DMS 273 treated with DMSO at 0.1 percent for 48 hours (cell line): Measurements from ENCODE around the gene HSPB9.

Experiments used
- DNase-seq: peaks from one replicate; lab custom pipeline; 2025; lab: John Stamatoyannopoulos, UW

HSPB9 gene

DNA sequence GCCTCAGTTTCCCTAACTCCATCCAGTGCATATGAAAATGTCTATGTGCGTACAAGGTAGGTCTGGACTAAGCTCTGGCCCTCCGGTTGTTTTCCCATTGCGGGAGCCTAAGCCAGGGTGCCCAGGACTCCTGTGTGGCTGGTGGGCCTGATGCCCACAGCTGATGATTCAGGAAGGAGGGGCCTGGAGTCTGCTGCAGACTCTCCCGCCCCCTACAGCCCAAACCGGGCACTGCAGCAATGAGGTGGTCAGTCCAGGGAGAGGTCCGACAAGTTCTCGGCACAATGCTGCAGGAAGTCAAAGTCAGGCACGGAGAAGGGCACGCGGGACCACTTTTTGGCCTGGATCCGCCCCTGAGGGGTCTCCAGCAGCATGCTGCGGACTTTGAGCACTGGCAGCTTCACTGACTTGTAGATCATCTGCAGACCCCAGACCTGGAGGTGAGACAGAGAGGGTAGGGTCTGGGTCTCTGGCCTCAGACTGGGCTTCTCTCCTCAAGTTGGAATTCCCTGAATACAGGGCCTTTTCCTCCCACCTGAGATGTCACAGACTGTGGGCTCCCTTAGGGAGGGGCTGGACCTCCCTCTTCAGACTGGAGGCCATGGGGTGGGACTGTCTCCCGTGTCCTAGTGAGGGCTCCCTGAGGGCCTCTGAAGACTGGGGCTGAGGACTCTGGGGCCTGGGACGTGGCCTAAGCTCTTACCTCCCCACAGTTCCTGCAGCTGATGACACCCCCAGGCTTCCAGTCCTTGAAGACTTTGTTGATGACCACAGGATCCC lies 20.9 kb upstream of the HSPB9 start:
- peak; percentile 8 for DNase-seq

DNA sequence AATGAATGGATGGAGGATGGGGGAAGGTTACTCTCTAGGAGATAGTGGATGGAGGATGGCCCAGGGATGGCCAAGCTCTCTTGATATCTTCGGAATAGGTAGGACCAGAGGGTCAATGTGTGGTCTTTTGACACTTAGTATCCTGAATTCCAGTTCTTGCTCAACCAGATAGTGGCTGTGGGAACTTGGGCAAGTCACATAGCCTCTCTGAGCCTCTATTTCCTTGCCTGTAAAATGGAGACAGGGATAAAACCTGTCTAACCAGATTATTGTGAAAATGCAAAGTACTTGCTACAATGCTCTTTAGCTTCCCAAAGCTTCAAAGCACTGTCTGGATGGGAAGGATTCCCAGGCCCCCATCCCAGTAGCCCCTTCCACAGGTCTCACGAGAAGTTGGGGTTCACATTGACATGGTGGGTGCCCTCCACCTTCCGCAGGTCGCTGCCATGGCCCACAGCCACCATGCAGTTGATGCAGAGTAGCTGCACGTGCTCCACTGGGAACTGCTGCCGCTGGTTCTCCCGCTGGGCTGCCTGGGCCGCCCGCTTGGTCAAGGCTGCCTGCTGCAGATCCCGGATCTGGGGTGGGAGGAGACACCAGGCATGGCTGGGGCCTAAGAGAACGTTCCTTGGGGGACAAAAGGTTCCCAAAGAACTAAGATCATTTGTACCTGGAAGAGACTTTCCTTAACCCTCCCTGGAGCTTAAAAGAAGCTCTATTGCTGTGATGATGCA lies 19.2 kb upstream of the HSPB9 start:
- DNase-seq, result no peak

DNA sequence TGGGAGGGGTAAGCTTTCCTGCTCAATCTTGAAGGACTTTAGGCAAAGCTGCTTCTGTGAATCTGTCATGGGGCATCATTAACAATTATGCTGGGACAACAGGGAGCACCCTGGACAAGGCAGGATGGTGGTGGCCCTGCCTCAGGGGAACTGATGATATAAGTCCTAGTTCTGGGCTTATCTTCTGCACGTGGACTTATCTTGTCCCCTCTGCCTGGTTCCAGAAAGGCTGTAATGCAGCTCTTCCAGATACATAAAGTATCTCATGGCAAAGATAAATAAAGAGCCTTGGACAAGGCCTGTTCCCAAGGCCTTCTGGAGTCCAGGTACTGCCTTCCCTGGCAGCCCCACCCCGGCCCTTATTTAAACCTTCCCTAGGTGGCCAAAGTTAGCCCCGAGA lies 18.3 kb upstream of the HSPB9 start:
- DNase-seq, result no peak

DNA sequence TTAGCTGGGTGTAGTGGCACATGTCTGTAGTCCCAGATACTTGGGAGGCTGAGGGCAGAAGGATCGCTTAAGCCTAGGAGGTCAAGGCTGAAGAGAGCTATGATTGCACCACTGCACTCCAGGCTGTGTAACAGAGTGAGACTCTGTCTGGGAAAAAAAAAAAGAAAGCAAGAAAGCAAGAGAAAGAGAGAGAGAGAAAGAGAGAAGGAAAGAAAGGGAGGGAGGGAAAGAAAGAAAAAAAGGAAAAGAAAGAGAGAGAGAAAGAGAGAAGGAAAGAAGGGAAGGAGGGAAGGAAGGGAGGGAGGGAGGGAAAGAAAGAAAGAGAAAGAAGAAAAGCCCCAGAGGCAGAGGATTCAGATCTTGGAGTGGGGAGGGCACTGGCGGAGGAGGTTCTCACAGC lies 16.6 kb upstream of the HSPB9 start:
- DNase-seq, result no peak

DNA sequence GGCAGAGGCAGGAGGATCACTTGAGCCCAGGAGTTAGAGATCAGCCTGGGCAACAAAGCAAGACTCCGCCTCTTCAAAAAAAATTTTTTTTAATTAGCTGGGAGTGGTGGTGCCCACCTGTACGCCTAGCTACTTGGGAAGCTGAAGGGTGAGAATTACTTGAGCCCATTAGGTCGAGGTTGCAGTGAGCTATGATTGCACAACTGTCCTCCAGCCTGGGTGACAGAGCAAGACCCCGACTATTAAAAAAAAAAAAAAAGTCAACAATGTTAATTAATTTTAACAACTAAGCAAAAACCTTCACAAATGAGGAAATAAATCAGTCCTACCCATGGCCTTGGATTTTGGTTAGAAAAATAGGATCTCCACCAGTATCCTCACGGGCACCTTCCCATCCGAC lies 15.5 kb upstream of the HSPB9 start:
- no peak for DNase-seq

DNA sequence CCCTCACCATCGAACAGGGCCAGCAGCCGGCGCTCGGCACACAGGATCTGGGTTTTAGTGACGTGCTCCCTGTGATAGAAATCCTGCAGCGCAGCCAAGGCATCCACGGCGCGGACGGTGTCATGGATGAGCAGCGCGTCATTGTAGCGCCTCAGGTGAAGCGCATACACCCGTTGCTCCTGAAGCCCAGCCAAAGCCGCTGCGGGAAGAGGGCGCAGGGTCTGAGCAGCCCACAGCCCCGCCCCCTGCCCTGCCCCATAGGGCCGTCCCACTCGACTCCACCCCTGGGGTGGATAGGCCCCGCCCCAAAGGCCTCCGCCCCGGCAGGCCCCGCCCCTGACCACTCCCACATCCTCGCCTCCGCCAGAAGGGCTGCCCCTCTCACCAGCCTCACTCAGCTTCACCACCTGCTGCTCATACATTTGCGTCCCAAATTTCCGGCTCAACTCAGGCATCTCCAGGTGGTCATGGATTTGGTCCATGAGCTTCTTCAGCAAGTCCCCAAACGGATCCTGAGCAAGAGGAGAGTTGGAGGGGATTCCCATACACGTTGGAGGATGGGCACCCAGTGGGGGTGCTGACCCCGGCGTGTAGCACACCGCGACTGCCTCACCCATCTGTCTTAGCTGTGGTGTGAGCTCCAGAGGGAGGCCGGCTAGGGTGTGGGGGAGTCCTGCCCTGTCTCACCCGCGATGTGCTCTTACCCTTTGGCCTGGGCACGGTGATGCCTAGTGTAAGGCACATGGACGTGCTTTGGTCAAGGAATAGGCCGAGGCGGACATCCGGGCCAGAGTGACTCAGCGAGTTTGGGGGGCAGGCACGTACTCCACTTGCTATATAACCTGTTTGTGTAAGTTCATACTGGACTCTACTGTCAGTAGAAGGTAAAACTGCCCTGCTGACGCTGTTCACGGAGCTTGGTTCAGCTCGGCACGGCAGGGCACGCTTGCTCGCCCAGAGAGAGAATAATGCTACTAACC lies 14.7 kb upstream of the HSPB9 start:
- DNase-seq, result peak; percentile 55

DNA sequence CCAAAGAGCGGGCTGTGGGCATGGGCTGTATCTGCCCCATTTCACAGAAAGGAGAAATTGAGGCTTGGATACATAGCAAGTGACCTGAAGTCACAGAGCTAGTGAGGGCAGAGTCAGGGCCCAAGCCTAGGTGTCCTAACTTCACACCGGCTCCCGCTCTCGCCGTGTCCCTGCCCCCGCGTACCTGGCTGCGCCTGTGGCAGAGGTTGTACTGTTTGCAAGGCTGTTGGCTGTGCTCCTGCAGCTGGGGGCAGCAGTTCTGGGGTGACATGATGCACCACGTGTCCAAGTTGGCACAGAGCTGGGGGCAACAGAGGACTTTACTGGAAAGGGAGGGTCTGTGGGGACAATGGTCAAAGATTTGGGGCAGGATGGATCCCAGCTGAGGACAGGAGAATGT lies 13.5 kb upstream of the HSPB9 start:
- no peak for DNase-seq

DNA sequence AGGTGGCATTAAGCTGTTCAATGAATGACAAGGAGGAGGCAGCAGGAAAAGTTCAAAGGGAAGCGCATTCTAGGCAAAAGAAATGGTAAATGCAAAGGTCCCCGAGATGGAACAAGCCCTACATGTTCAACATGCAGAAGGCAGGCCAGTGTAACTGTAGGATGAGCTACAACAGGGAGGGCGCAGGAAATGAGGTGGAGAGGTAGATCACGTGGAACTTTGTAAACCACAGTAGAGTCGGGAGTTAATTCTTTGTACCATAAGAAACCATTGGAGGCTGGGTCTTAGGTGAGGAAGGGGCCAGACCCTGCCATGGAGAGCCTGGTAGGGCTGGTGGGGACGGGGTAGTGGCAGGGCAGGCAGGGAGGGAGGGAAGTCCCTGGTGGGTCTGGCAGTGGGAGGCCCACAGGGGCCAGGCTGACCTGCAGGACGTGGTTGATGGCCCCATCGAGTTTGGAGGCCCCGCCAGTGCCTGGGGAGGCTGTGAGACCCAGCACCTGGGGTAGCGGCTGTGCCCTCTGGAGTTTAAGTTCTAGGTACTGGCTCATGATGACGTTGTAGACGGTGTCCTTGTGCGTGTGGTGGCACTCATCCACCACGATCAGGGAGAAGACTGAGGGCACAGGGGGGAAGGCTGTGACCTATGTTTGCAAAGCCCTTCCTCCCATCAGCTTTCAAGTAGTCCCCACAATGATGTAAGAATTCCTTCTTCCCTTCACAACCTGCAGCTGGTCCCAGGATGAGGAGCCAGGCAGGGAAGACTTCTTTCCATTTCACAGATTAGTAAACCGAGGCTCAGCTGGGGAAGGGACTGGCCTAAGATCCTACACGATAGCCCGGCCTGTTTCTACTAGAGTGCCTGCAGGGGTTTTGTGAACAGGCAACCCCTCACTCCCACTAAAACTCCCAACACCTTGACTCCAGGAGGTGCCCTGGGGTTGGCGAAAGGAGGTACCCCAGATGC lies 12.0 kb upstream of the HSPB9 start:
- DNase-seq, result no peak

DNA sequence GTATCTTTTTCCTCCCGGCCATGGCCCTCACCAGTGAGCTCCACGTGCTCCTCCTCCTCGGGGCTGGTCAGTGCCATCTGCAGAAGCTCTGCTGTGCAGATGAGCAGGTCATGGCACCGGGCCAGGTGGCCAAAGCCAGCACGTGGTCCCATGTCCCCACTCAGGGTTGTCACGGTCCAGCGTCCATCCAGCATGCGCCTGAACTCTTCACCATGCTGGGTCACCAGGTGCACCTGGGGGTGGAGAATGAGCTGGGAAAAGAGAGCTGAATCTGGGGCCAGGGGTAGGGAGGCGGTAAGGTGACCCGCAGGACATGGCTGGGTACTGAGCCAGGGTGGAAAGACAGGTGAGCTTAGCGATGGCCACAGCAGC lies 11.4 kb upstream of the HSPB9 start:
- DNase-seq, result no peak

DNA sequence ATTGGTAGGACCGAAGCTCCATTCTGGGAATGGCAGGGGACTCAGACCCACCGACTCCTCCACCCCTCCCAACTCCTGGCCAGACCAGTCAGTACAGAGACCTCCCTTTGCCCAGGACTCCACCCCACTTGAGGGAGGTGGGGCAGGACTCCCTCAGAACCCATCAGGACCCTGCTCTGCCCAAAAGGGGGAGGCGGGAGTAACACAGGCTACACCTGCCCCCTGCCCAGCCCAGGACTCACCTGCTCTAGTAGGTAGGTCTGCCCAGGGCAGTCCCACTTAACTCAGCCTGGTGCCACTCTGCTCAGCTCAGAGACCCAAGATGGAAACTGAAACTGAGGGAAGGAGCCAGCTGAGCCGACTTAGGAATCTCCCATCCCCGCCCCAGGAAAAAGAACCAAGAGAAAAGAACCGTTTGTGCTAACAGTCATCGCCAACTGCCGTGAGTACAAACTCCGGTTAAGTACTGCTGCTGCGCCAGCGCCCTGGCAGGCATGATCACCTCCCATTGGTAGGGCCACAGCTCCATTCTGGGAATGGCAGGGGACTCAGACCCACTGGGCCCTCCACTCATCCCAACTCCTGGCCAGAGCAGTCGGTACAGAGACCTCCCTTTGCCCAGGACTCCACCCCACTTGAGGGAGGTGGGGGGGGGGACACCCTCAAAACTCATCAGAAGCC lies 10.6 kb upstream of the HSPB9 start:
- DNase-seq, result no peak

DNA sequence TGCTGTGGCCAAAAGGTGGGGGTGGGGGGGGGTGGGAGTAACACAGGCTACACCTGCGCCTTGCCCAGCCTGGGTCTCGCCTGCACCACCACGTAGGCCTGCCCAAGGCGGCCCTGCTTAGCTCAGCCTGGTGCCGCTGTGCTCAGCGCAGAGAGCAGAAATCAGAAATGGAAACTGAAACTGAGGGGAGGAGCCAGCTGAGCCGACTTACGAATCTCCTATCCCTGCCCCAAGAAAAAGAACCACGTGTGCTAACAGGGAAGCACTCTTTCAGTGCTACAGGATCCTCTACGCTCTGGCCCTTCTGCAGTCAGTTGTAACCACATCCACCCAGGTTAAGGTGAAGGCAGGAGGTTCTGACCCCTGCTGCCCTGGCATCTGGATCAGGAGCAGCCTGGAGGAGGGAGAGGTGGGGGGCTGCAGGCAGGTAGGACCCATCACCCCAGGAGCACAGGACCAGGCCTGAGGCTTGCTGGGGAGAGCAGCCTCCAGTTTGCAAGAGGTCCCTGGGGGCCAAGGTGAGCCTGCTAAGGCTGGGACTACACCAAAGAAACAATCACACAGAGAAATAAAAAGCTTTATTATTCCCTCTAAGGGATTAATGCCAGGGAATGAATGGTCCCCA lies 9.9 kb upstream of the HSPB9 start, which contains the start of gene DHX58:
TSS of gene DHX58 (minus strand) at position 163 of the 625 bp plus-strand sequence. CDS start 822 bp downstream, outside the sequence.
- DNase-seq, result peak; percentile 58

DNA sequence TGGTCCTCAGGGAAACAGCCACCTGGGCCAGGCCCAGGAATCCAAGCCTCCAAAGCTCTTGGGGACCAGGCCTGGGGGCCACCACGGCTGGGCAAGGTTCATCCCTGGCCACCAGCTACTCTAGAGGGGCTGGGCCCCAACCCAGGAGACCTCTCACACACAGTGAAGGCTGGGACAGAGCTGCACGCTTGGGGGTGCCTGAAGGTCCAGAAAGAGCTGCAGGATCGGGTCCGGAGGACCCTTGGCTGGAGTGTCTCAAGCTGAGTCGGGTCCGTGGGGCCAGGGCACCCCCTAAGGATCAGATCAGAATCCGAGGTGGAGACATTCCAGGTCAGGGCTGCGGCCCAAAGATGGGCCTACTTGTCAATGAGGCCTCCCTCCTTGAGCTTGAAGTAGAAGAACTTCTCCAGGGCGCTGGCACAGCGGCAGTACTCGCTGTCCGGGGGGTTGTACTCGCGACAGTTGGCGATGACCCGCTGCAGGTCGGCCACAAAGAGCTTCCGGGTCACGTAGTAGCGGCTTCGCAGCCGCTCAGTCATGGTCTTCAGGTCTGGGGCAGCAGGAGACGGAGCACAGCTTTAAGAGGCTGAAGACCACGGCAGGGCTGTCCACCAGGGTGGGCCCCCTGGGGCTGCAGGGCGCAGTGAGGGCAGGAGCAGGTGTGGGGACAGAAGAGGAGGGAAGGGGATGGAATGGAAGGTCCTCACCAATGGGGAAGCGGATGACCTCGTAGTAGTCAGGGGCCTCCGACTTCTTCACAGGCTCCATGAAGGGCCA lies 9.1 kb upstream of the HSPB9 start:
- DNase-seq, result no peak

DNA sequence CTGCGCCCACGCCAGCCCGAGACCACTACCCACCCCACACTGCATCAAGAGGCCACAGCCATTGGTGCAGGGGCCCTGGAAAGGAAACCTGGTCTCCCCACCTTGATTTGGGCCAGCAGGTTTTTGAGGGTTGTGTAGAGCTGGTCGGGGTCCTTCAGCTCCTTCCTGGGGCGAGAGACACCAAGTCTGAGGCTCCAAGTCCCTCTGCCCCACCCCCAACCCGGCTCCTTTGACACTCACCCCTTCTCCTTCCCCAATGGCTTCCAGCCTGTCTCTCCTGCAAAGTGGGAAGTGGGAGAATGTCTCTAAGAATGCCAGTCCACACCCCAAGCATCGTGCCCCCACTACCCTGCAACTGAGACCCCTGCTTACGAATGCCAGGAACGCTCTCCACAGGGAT lies 8.5 kb upstream of the HSPB9 start:
- no peak for DNase-seq

DNA sequence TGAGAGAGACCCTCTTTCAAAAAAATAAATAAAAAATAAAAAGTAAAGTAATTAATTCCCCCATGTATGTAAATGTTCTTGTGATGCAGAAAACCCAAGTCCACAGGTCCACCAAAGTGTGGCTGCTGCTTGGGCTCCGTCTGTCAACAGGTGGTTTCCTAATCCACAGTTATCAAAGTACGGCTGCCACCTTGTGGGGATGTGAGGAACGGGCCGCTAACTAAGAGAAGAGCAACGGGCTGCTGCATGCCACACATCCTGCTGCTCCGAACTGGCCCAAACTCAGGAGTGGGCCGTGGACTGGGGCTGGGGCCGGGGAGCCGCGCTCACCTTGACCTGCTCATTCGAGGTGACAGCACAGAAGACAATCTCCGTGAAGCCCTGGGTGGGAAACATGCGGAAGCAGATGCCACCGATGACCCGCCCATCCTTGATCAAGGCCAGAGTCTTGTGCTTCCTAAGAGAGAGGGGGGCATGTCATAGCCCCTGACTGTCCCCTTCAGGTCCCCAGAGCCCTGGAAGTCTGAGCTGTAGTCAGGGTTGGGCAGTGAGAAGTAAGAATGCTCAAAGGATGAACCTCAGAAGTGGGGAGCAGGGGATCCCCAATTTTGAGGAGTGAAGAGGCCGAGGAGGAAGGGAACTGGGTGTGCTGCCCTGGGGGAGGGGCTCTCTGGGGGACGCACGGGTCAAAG lies 5.8 kb upstream of the HSPB9 start:
- DNase-seq, result peak; percentile 70

DNA sequence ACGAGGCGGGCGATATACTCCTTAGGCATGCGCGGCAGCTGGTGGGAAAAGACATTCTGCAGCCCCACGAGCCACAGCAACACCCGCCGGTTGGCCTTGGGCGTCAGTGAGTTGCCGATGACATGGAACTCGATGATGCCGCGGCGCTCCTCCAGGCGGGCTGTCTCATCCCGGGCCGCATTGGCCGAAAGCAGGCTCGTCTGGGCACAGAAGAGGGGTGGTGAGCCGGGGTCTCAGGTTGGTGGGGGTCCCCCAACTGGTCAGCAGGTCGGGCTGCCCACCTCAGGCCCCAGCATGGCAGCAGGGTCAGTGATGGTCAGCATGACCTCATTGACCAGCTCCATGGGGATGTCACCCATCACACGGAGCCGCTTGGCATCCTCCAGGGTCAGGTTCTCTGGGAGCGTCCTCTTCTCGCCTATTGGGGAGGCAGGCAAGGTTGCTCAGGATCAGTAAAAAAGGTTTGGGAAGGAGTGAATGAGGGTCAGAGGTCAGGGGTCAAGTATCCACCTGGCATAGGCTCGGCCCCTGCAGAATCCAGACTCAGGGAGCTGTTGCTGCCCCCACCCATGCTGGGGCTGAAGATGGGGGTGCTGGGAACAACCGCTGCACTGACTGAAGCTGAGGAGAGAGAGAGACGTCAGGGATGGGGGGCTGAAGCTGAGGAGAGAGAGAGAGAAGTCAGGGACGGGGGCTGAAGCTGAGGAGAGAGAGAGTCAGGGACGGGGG lies 5.0 kb upstream of the HSPB9 start:
- DNase-seq, result no peak

DNA sequence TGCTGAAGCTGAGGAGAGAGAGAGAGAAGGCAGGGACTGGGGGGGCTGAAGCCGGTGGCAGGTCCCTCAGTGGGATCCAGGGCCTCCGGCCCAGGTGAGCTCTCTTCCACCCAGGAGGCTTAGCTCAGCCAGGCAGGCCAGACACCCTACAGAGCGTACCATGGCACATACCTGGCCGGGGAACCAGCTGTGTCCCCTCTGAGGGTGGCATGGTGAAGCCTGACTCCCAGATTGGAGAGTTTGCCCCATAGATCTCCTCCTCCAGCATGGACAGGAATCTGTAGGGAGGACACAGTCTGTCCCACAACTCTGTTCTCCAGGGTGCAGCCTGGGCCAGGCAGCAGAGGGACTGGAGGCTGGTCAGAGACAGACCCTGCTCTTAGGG lies 4.5 kb upstream of the HSPB9 start:
- no peak for DNase-seq

DNA sequence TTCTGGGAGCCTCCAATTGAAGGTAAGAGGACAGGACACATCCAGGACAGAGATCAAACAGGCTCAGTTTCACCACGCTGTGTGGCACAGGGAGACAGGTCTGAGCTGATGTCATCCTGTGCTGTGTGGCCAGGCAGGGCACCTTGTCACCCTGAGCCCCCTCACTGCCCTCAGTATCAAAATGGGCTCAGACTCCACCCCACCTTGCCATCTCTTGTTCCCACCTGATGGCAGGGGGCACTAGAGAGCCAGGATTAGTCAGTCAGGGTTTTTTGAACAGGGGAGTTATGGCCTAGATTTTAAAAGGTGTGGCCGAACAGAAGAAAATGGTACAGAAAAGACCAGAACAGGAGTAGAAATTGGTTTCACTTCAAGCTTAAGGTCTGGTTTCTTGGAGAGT lies 4.1 kb upstream of the HSPB9 start:
- DNase-seq, result peak; percentile 16

DNA sequence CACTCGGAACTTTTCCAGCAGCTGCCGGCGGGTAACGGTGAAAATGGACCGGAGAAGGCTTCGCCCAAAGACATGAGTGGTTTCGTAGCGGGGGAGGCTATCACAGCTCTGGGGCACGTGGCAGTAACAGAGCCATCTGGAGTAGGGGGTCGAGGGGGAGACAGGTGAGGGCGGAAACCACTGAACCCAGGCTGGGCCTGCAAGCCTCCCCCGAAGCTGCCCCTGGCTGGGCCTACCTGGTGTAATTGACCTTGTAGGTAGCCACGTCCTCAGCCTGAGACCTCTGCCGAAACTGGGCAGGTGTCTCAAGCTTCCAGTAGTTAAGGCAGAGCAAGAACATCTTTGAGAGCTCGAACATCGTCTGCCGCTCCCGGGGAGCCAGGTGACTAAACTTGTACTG lies 3.3 kb upstream of the HSPB9 start:
- DNase-seq, result no peak
